Mucosa of descending colon (tissue), 3 donors: Measurements from ENCODE around the gene GNAI1. TPM values are rescaled to one million over a fixed set of nuclear protein-coding genes. Genes with fewer than 3 reads are reported as not detected.

Source experiments
- ATAC-seq: fragments of 200-7000 bp; cut with Tn5 transposase; one replicate; pipeline ENCODE4 v1.9.1; 2020; ENCODE audit warnings: mild to moderate bottlenecking, moderate library complexity
- DNase-seq, 3 donors: peaks; one replicate each; pipeline ENCODE4 v3.0.0-alpha.2; 2020
- H3K36me3 ChIP-seq: fragments of 200-600 bp; one replicate; pipeline ENCODE4 v1.8.0; 2021; ENCODE audit warnings: low read depth, mild to moderate bottlenecking
- H3K4me1 ChIP-seq: fragments of 200-600 bp; one replicate; pipeline ENCODE4 v1.8.0; 2021; ENCODE audit warnings: low read depth, mild to moderate bottlenecking
- H3K4me3 ChIP-seq: fragments of 200-600 bp; one replicate; pipeline ENCODE4 v1.8.0; 2021; ENCODE audit warnings: mild to moderate bottlenecking
- H3K9me3 ChIP-seq: fragments of 200-600 bp; one replicate; pipeline ENCODE4 v1.8.0; 2021; ENCODE audit warnings: mild to moderate bottlenecking
- intact Hi-C, 2 donors: fragments of 100-400 bp; cut with DNase I in 1 of 2; cut with micrococcal nuclease in 1 of 2; formaldehyde crosslinking; loops; one replicate each; pipeline versions ENCODE4 v1.11.0 to v1.11.1; 2022; cut with DNase I, micrococcal nuclease
- total RNA-seq, 3 donors: library from RNA; stranded (reverse); fragmentation: NEBNext Ultra II Directional in 2 of 3; extraction: Animal tissue kit (Norgen Biotek cat#: 25700) in 2 of 3; gene quantifications; one replicate each; pipeline versions ENCODE4 v1.2.1 to v1.2.4, GENCODE V29; 2021 to 2023
- TF ChIP-seq, protein P1 (sequence below): fragments of 200-600 bp; IDR thresholded peaks from one replicate; pipeline ENCODE4 v1.8.0; 2022; ENCODE audit warnings: antibody characterized with exemption, mild to moderate bottlenecking
- donor health status: DM: no; HTN: no; CAD: no; lungs with moderate emphysema.
- donor health status: DM: no; HTN: no; CAD: no.
- donor health status: DM: no; HTN: yes; CAD: no.

The GNAI1 gene
- total RNA-seq, 3 donors from 2014 or later: 18.1 to 59.3 (median 23.1) TPM

DNA sequence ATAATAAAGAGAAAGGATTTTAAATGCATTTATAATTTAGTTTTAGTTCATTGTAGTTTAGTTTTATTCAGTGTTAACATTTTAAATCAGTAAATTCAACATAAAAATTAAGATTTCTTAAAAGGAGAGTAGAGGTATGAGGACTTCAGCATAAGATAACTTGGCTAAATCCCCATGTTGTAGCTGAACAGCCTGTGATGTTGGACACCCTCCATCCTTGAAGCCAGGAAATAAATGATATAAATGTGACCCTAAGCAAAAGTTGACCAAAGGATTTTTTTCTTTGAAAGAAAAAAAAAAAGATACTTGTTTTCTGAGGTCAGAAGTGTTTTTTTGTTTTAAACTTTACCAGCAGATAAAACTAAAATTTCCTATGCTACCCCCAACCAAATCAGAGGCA, 48.7 kb downstream of the GNAI1 start:
- H3K4me1 ChIP-seq: no peaks in the 10 kb centered on the region
- TF ChIP-seq, protein P1, sequence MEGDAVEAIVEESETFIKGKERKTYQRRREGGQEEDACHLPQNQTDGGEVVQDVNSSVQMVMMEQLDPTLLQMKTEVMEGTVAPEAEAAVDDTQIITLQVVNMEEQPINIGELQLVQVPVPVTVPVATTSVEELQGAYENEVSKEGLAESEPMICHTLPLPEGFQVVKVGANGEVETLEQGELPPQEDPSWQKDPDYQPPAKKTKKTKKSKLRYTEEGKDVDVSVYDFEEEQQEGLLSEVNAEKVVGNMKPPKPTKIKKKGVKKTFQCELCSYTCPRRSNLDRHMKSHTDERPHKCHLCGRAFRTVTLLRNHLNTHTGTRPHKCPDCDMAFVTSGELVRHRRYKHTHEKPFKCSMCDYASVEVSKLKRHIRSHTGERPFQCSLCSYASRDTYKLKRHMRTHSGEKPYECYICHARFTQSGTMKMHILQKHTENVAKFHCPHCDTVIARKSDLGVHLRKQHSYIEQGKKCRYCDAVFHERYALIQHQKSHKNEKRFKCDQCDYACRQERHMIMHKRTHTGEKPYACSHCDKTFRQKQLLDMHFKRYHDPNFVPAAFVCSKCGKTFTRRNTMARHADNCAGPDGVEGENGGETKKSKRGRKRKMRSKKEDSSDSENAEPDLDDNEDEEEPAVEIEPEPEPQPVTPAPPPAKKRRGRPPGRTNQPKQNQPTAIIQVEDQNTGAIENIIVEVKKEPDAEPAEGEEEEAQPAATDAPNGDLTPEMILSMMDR: no peak

DNA sequence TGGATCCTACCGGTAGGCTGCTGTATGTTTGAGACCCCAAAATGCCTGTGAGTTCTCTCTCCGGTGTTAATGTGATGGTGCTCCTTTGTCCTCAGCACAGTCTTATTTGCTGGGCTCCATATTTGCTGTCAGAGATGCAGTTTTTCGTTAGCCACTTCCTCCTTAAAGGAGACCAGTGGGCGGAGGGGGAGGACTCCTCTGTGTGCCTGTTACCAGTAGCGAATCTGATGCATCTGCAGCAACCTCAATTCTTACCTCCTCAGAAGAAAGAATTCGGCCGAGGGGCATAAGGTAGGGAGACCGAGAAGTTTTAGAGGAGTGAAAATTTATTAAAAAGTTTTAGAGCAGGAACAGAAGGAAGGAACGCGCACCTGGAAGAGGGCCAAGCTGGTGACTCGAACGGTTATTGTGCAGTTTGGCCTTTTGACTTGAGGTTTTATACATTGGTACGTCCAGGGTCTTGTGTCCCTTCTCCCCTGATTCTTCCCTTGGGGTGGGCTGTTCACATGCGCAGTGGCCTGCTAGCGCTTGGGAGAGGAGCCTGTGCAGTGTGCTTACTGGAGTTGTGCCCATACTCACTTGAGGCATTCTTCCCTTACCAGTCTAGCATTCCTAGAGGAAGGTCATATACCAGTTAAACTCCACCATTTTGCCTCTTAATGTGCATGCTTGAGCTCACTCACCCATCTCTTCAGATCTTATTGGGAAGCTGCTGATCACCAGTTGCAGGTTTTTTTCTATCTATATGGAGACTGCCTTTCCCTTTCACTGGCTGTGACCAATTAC, 49.5 kb downstream of the GNAI1 start:
- no peaks in the 10 kb centered on the region for H3K4me1 ChIP-seq
- no peaks in the 10 kb centered on the region for H3K9me3 ChIP-seq
- H3K4me3 ChIP-seq: no peak overlapping the region
- H3K36me3 ChIP-seq: no peaks in the 10 kb centered on the region
- intact Hi-C loops: no loop called here
- ATAC-seq (no peak), DNase-seq (no peak)
- TF ChIP-seq, protein P1: no peak

More for the DNA sequence above, 48.7 kb downstream of the GNAI1 start:
- intact Hi-C loops: no loop called here
- DNase-seq (no peak), ATAC-seq (no peak)
- Histone ChIP-seq H3K4me3 (no peak overlapping the region), H3K9me3 (no peaks in the 10 kb centered on the region), H3K36me3 (no peaks in the 10 kb centered on the region)

DNA sequence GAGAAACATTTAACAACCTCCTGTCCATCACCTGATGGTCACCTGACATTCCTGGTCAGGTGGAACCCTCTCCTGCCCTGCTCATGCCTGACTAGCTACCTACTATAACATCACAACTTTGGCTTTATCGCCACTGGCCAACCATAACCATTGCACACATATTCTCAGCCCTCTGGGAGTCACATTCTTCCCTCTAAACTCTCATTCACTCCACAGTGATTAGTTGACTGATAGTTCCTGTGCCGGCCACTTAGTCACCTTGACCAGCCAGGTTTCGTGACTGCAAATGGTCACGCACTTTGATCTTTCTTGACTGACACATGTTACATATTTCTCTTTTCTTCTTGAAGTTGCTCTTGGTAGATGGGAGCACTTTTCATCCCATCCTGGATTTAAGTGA, 50.1 kb downstream of the GNAI1 start:
- ATAC-seq (no peak), DNase-seq (no peak)
- Histone ChIP-seq H3K36me3 (no peaks in the 10 kb centered on the region), H3K4me3 (no peak overlapping the region), H3K9me3 (no peaks in the 10 kb centered on the region), H3K4me1 (no peaks in the 10 kb centered on the region)
- TF ChIP-seq, protein P1: no peak
- intact Hi-C loops: no loop called here

DNA sequence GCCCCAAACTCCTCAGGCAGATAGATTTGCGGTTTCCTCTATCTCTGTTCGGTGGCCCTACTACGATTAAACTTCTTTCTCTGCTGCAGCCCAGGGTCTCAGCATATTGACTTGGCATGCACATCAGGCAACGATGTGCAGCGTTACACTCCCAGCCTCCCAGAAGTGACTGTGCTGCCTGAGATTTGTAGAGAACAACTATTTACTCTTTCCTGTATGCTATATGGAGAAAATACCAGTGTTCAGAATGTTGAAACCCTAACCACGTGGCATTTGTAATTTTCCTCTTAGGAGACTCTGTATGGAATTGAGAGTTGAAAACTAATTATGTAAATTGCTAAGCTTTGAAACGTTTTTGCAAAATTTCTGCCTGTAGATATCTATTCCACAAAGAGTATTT, 50.9 kb downstream of the GNAI1 start:
- ATAC-seq: no peak
- no peaks in the 10 kb centered on the region for H3K9me3 ChIP-seq
- TF ChIP-seq, protein P1: no peak
- H3K4me1 ChIP-seq: no peaks in the 10 kb centered on the region
- H3K4me3 ChIP-seq: no peak overlapping the region
- DNase-seq: no peak
- H3K36me3 ChIP-seq: no peaks in the 10 kb centered on the region
- intact Hi-C loops: no loop called here

DNA sequence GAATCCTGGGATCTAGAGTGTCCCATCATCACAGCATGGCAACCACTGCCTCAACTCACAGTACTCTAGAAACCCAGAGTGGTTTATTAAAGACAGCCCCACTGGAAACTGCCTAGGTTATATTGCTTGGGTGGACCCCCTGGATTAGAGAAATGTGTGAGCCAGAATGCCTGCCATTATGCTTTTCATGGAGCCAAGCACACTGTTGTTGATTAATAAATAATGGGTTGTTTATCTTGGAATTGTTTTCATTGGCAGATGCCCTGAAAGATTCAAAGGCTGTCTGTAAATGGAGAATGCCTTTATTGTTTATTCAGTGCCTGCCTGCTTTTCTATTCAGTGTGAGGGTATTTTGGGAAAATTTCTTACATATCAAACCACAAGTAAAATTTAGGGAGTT, 52.1 kb downstream of the GNAI1 start:
- intact Hi-C loops: no loop called here
- ATAC-seq: no peak
- H3K4me1 ChIP-seq: no peaks in the 10 kb centered on the region
- no peaks in the 10 kb centered on the region for H3K36me3 ChIP-seq
- no peaks in the 10 kb centered on the region for H3K9me3 ChIP-seq
- TF ChIP-seq, protein P1: no peak
- H3K4me3 ChIP-seq: no peak overlapping the region
- no peak for DNase-seq
